ENCODE measurements around the gene FNDC8.

FNDC8 gene

GRCh38 chr17:35121315-35121714 is at the start of gene FNDC8:
Gene FNDC8 (plus strand): TSS chr17:35121615. CDS start chr17:35121694, 79 bp downstream.
- Mint-ChIP-seq H3K27ac (no peak within 1 kb of the TSS), H3K4me1 (peaks cover 22% of the 10 kb centered on the region), H3K27me3 (no peaks in the 10 kb centered on the region), H3K4me3 (no peak within 1 kb of the TSS), H3K36me3 (ENCODE audit: low read depth) (peaks cover 11% of the 10 kb centered on the region), H3K9me3 (no peaks in the 10 kb centered on the region)
- ATAC-seq (no peak), DNase-seq (no peak)

GRCh38 chr17:35073183-35073790 is 48.1 kb upstream of the FNDC8 start:
- H3K27me3 Mint-ChIP-seq = no peaks in the 10 kb centered on the region
- peak overlapping the region; percentile 41 for H3K4me3 Mint-ChIP-seq
- DNase-seq (no peak), ATAC-seq (peak; percentile 74)
- H3K27ac Mint-ChIP-seq = peak overlapping the region; percentile 84
- no peaks in the 10 kb centered on the region for H3K9me3 Mint-ChIP-seq
- peaks cover 71% of the 10 kb centered on the region for H3K4me1 Mint-ChIP-seq
- H3K36me3 Mint-ChIP-seq (ENCODE audit: low read depth) = peaks cover 3% of the 10 kb centered on the region

DNA sequence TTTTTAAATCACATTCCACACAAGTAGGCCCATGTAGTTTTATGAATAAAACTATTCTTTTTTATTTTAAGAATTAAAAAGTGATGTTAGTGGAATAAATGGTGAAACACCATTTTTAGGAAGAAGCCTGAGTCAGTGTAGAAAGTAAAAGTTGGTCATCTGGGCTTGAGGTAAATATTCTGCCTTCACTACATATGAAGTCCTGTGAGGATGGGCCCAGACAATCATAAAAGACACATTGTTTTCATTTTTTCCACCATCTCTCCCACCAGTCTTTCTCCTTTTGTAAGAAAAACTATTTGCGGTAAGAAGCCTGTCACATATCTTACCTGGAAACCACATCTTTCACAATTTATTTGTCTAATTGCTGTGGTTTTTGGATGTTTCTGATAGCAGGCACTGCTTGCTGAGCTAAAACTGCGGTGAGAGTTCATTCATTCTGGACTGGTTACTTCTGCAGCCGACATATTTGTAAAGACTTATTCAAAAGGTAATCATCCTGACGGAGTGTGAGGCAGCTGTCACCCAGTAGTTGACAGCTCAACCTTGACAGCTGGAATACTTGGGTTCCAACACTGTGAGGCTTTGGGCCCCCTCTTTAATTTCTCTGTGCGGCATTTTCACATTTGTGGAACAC is 47.3 kb upstream of the FNDC8 start:
- DNase-seq (no peak), ATAC-seq (peak; percentile 71)
- H3K27ac Mint-ChIP-seq = peak overlapping the region; percentile 84
- H3K4me1 Mint-ChIP-seq = peaks cover 64% of the 10 kb centered on the region
- peaks cover 3% of the 10 kb centered on the region for H3K36me3 Mint-ChIP-seq (ENCODE audit: low read depth)
- no peaks in the 10 kb centered on the region for H3K27me3 Mint-ChIP-seq
- H3K9me3 Mint-ChIP-seq = no peaks in the 10 kb centered on the region
- H3K4me3 Mint-ChIP-seq = peak overlapping the region; percentile 41

DNA sequence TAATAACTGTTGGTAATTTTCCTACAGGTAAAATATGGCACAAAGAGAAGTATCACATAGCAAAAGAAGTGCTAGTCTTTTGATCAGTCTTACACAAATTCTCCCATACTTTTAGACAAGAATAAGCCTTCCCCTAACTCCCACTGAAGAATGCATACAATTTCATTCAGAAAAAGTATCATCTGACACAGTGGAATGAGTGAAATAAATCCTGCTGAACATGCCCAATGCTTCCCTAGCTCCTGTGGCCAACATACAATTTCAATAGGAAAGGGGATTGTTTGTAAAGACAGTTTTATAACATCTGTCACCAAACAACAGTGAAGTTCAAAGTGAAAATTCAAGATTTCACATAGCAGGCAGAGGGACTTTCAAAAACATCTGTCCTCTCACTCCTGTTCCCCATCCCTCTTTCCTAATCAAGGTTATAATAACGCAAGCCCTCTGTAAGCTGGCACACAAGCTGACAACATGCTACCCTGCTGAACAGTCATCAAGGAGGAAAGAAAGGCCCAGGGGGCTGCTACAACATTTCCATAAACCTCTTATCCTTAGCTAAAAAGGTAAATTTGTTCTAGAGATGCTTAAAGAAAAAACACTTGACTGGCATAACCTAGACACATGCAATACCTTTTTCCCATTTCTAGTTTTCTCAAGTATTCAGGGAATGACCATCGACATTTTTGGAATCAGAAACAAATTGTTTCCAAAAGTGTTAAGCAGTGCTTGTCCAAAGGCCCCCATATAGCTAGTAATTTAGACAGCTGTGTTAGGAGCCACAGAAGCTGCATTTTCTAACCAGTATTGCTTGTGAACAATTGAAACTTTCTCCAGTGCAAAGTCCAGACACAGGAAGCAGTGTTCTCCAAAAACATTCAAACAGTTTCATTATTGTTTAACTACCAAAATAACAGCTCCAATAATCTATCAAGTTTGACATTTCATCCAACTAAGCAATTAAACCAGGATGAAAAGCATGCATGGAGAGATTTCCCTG is 46.4 kb upstream of the FNDC8 start:
- H3K36me3 Mint-ChIP-seq (ENCODE audit: low read depth) = peaks cover 3% of the 10 kb centered on the region
- H3K27me3 Mint-ChIP-seq = no peaks in the 10 kb centered on the region
- H3K4me3 Mint-ChIP-seq = no peak overlapping the region
- no peaks in the 10 kb centered on the region for H3K9me3 Mint-ChIP-seq
- no peak for DNase-seq
- peaks cover 61% of the 10 kb centered on the region for H3K4me1 Mint-ChIP-seq
- peak overlapping the region; percentile 84 for H3K27ac Mint-ChIP-seq
- no peak for ATAC-seq

DNA sequence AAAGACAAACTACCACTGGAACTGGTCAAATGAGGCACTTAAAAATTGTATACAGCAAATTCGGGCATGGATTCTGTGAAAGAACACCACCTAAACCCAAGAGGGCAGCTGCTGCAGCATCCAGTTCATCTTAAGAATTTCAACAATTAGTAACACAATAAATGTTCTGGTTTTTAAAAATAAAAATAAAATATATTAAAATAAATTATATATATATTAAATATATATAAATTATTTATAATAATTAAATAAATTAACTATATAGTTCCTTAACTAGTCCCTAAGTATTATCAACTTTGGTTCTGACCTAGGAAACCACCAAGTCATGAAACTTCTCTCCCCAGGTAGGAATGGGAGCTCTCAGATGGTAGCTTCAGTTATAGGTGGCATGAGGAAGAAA is 44.5 kb upstream of the FNDC8 start:
- H3K4me3 Mint-ChIP-seq = no peak overlapping the region
- ATAC-seq (no peak), DNase-seq (no peak)
- H3K9me3 Mint-ChIP-seq = no peaks in the 10 kb centered on the region
- no peak overlapping the region for H3K27ac Mint-ChIP-seq
- peaks cover under 1% of the 10 kb centered on the region for H3K36me3 Mint-ChIP-seq (ENCODE audit: low read depth)
- peaks cover 73% of the 10 kb centered on the region for H3K4me1 Mint-ChIP-seq
- H3K27me3 Mint-ChIP-seq = no peaks in the 10 kb centered on the region

GRCh38 chr17:35079547-35080423 is 41.6 kb upstream of the FNDC8 start:
- Mint-ChIP-seq H3K4me3 (no peak overlapping the region), H3K4me1 (peaks cover 68% of the 10 kb centered on the region), H3K27ac (no peak overlapping the region), H3K9me3 (no peaks in the 10 kb centered on the region), H3K27me3 (no peaks in the 10 kb centered on the region), H3K36me3 (ENCODE audit: low read depth) (no peaks in the 10 kb centered on the region)
- ATAC-seq (no peak), DNase-seq (no peak)

DNA sequence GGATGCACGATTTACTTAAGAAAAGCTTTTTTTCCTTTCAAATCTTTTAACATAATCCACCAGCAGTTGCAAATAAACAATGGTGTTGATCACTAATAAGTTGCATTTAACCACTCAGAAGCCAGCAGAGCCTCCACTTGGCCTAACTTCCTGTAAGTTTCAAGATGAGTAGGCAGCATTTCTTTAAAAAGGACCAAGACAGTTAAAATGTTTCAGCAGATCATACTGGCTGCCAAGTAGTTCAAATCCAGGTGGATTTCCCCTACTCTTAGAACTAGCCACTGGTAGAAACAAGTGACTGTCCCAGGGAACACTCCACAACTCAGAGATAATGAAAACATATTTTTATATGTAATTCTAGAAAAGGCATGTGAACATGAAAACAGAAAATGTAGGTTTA is 40.9 kb upstream of the FNDC8 start:
- Mint-ChIP-seq H3K27ac (peak overlapping the region; percentile 0), H3K4me3 (no peak overlapping the region), H3K27me3 (no peaks in the 10 kb centered on the region), H3K9me3 (no peaks in the 10 kb centered on the region), H3K36me3 (ENCODE audit: low read depth) (no peaks in the 10 kb centered on the region), H3K4me1 (peaks cover 68% of the 10 kb centered on the region)
- ATAC-seq (peak; percentile 26), DNase-seq (no peak)

GRCh38 chr17:35081638-35082037 is 39.8 kb upstream of the FNDC8 start:
- no peak overlapping the region for H3K27ac Mint-ChIP-seq
- DNase-seq (no peak), ATAC-seq (no peak)
- H3K4me1 Mint-ChIP-seq = peaks cover 74% of the 10 kb centered on the region
- H3K4me3 Mint-ChIP-seq = no peak overlapping the region
- no peaks in the 10 kb centered on the region for H3K27me3 Mint-ChIP-seq
- no peaks in the 10 kb centered on the region for H3K36me3 Mint-ChIP-seq (ENCODE audit: low read depth)
- no peaks in the 10 kb centered on the region for H3K9me3 Mint-ChIP-seq

- H3K27ac Mint-ChIP-seq = peak overlapping the region; percentile 66
- peak overlapping the region; percentile 4 for H3K4me3 Mint-ChIP-seq
- no peaks in the 10 kb centered on the region for H3K27me3 Mint-ChIP-seq
- peaks cover 76% of the 10 kb centered on the region for H3K4me1 Mint-ChIP-seq
- DNase-seq (no peak), ATAC-seq (peak; percentile 48)
- H3K9me3 Mint-ChIP-seq = no peaks in the 10 kb centered on the region
- H3K36me3 Mint-ChIP-seq (ENCODE audit: low read depth) = no peaks in the 10 kb centered on the region
These were observed 39.2 kb upstream of the FNDC8 start for GRCh38 chr17:35082073-35082657.

GRCh38 chr17:35083071-35083470 is 38.3 kb upstream of the FNDC8 start:
- DNase-seq (no peak), ATAC-seq (no peak)
- Mint-ChIP-seq H3K4me1 (peaks cover 78% of the 10 kb centered on the region), H3K36me3 (ENCODE audit: low read depth) (no peaks in the 10 kb centered on the region), H3K27ac (no peak overlapping the region), H3K27me3 (no peaks in the 10 kb centered on the region), H3K4me3 (no peak overlapping the region), H3K9me3 (no peaks in the 10 kb centered on the region)

DNA sequence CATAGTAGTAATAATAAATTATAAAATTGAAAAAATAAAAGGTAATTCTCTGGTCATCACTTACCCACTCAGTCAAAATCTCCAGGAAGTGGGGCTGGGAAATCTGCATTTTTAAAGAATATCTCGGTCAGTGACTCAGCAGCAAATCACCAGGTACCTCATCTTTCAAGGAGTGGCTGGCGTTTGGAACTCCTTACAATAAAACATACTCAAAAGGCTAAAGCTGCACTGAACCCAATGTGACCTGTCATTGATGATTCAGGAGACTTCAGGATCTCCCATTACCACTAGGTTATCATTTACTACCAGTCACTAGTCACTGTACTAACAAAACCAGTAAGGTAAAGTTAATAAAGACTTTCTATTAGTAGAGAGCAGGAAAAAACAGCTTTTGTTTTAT is 36.4 kb upstream of the FNDC8 start:
- Mint-ChIP-seq H3K27me3 (no peaks in the 10 kb centered on the region), H3K9me3 (no peaks in the 10 kb centered on the region), H3K36me3 (ENCODE audit: low read depth) (no peaks in the 10 kb centered on the region), H3K27ac (peak overlapping the region; percentile 47), H3K4me1 (peaks cover 86% of the 10 kb centered on the region), H3K4me3 (no peak overlapping the region)
- DNase-seq = no peak
- ATAC-seq = no peak

GRCh38 chr17:35086164-35086563 is 35.3 kb upstream of the FNDC8 start:
- DNase-seq (no peak), ATAC-seq (no peak)
- Mint-ChIP-seq H3K27me3 (no peaks in the 10 kb centered on the region), H3K4me3 (no peak overlapping the region), H3K36me3 (ENCODE audit: low read depth) (no peaks in the 10 kb centered on the region), H3K27ac (no peak overlapping the region), H3K4me1 (peaks cover 85% of the 10 kb centered on the region), H3K9me3 (no peaks in the 10 kb centered on the region)

GRCh38 chr17:35086931-35087573 is 34.4 kb upstream of the FNDC8 start:
- Mint-ChIP-seq H3K9me3 (no peaks in the 10 kb centered on the region), H3K36me3 (ENCODE audit: low read depth) (no peaks in the 10 kb centered on the region), H3K4me1 (peaks cover 78% of the 10 kb centered on the region), H3K4me3 (peak overlapping the region; percentile 88), H3K27ac (peak overlapping the region; percentile 87), H3K27me3 (no peaks in the 10 kb centered on the region)
- DNase-seq = no peak
- no peak for ATAC-seq

Data from activated naive CD8-positive, alpha-beta T cell treated with anti-CD3 and anti-CD28 coated beads, Interleukin-2, amount 50 U/mL, for 24 hours (primary cell).